GM12878 (cell line): ENCODE results near the gene AGAP1. TPM values are rescaled to one million over a fixed set of nuclear protein-coding genes. Genes with fewer than 3 reads are reported as not detected.

Experiments used
- ATAC-seq: fragments of 200-7000 bp; cut with Tn5 transposase; 3 replicates; pipeline ENCODE4 v1.9.1; 2020; ENCODE audit warnings: mild to moderate bottlenecking, moderate library complexity
- BruUV-seq: library from RNA; stranded (reverse); fragments of 400-500 nt; replicated peaks from 2 replicates; lab custom pipeline; 2021; lab: Mats Ljungman, UMichigan
- CTCF ChIA-PET: fragments of 300-600 bp; sonication (Branson Sonifier 250); formaldehyde crosslinking; extraction: SDS; loops from one replicate; lab custom pipeline; 2021; ENCODE audit warnings: inconsistent platforms; lab: Yijun Ruan, JAX
- POLR2A ChIA-PET: fragments of 350-600 bp; formaldehyde crosslinking; extraction: SDS; loops from one replicate; lab custom pipeline; 2021; ENCODE audit warnings: inconsistent platforms; lab: Charles Lee
- RAD21 ChIA-PET: fragments of 300-600 bp; sonication (Branson Sonifier 250); formaldehyde crosslinking; loops from one replicate; lab custom pipeline; 2023; ENCODE audit warnings: antibody characterized with exemption; ENCODE audit not compliant: unreplicated experiment; lab: Charles Lee
- SMC1A ChIA-PET: fragments of 300-600 bp; sonication (Branson Sonifier 250); formaldehyde crosslinking; loops from one replicate; lab custom pipeline; 2023; ENCODE audit not compliant: unreplicated experiment, uncharacterized antibody; lab: Charles Lee
- DNase-seq: peaks from one replicate; pipeline ENCODE4 v3.0.0-alpha.2; 2011; ENCODE audit warnings: low read depth, low spot score
- FAIRE-seq: peaks from 3 replicates; lab custom pipeline; 2011; peaks lifted over from hg19 to GRCh38; lab: Jason Lieb, UNC
- H2AFZ ChIP-seq: 2 replicates; pipeline ENCODE4 v1.6.0; 2011; ENCODE audit warnings: low read depth, low read length, control low read depth; ENCODE audit not compliant: control insufficient read depth
- H3K27ac ChIP-seq: 2 replicates; pipeline ENCODE4 v1.5.1; 2011; ENCODE audit warnings: control low read depth; ENCODE audit not compliant: control insufficient read depth, insufficient read depth
- H3K27me3 ChIP-seq, 2 experiments: replicated peaks in 1 of 2; 2 replicates each; pipeline versions ENCODE4 v1.6.0 to v1.6.1; 2011; ENCODE audit warnings: low read length in 1 of 2; ENCODE audit not compliant: control insufficient read depth in 2 of 2, insufficient read depth in 2 of 2
- H3K36me3 ChIP-seq, 2 experiments: 2 replicates each; pipeline ENCODE4 v1.5.1; 2011; ENCODE audit warnings: low read length in 1 of 2; ENCODE audit not compliant: control insufficient read depth in 2 of 2, insufficient read depth in 2 of 2
- H3K4me1 ChIP-seq: 2 replicates; pipeline ENCODE4 v1.6.1; 2011; ENCODE audit warnings: mild to moderate bottlenecking, low read length, moderate library complexity, mixed read lengths; ENCODE audit not compliant: control insufficient read depth, insufficient read depth
- H3K4me2 ChIP-seq: 2 replicates; pipeline ENCODE4 v1.6.0; 2011; ENCODE audit warnings: control low read depth; ENCODE audit not compliant: control insufficient read depth, insufficient read depth
- H3K4me3 ChIP-seq: fragments of 200-600 bp; sonication (generic); 2 replicates; pipeline ENCODE4 v1.5.1; 2016
- H3K79me2 ChIP-seq: 2 replicates; pipeline ENCODE4 v1.6.0; 2011; ENCODE audit warnings: low read length; ENCODE audit not compliant: control insufficient read depth, insufficient read depth
- H3K9ac ChIP-seq: 2 replicates; pipeline ENCODE4 v1.8.0; 2011; ENCODE audit warnings: low read length, control low read depth, mixed read lengths; ENCODE audit not compliant: control insufficient read depth, insufficient read depth
- H3K9me3 ChIP-seq: replicated peaks from 3 replicates; pipeline ENCODE4 v1.5.1; 2011; ENCODE audit warnings: mild to moderate bottlenecking, low read length; ENCODE audit not compliant: control insufficient read depth, insufficient read depth
- H4K20me1 ChIP-seq: 2 replicates; pipeline ENCODE4 v1.6.0; 2011; ENCODE audit not compliant: control insufficient read depth, insufficient read depth
- ATF7 ChIP-seq: fragments of 450-650 bp; IDR thresholded peaks from 2 replicates; pipeline ENCODE4 v1.6.1; 2016; ENCODE audit warnings: low read depth, mild to moderate bottlenecking
- FOXM1 ChIP-seq: IDR thresholded peaks from 2 replicates; pipeline ENCODE4 v1.6.1; 2012; ENCODE audit warnings: low read depth, mild to moderate bottlenecking, inconsistent platforms, low read length, moderate library complexity
- KDM1A ChIP-seq: fragments of 200-600 bp; sonication (generic); IDR thresholded peaks from 2 replicates; pipeline ENCODE4 v1.6.1; 2016; ENCODE audit warnings: borderline replicate concordance
- RB1 ChIP-seq: fragments of 450-650 bp; formaldehyde crosslinking; IDR thresholded peaks from 2 replicates; pipeline ENCODE4 v1.6.1; 2017; ENCODE audit warnings: mild to moderate bottlenecking, borderline replicate concordance
- SPI1 ChIP-seq: IDR thresholded peaks from 2 replicates; pipeline ENCODE4 v1.6.1; 2011; ENCODE audit warnings: low read depth, mild to moderate bottlenecking, low read length, moderate library complexity, borderline replicate concordance; ENCODE audit not compliant: insufficient read depth
- ZBTB4 ChIP-seq: fragments of 450-650 bp; formaldehyde crosslinking; IDR thresholded peaks from 2 replicates; pipeline ENCODE4 v1.4.0; 2022; ENCODE audit warnings: mild to moderate bottlenecking, moderate library complexity
- ZNF274 ChIP-seq: IDR thresholded peaks from one replicate; pipeline ENCODE4 v1.8.0; 2011; ENCODE audit not compliant: insufficient read length, insufficient read depth
- ZZZ3 ChIP-seq: IDR thresholded peaks from 2 replicates; pipeline ENCODE4 v1.6.1; 2011; ENCODE audit warnings: low read depth; ENCODE audit not compliant: control insufficient read depth, insufficient read length
- WGBS: methylation state at CpG from one replicate; pipeline ENCODE4 v1.1.6; 2016; ENCODE audit warnings: low lambda C conversion rate; ENCODE audit not compliant: insufficient replicate concordance, insufficient coverage; ENCODE audit errors: missing lambda C conversion rate; 5-methylcytosine and 5-hydroxymethylcytosine counted together
- in situ Hi-C: fragments of 300-500 bp; cut with MboI; formaldehyde crosslinking; loops from 9 replicates; pipeline ENCODE4 v1.14.3; 2018; ENCODE audit warnings: mixed read lengths
- intact Hi-C: fragments of 100-400 bp; cut with micrococcal nuclease; formaldehyde crosslinking; loops from one replicate; pipeline ENCODE4 v1.14.2; 2022; ENCODE audit not compliant: unreplicated experiment
- polyA plus RNA-seq, 11 experiments: library from polyadenylated mRNA; depleted of rRNA in 4 of 11; unstranded in 6 of 11; stranded (reverse) in 5 of 11; fragments of >200 nt; fragmentation: Nextera tagmentation in 4 of 11; fragmentation: Illumina TruSeq in 1 of 11; extraction: Ambion mirVana in 4 of 11; extraction: Trizol in 1 of 11; gene quantifications; 1 replicate in 1 of 11; 2 replicates in 10 of 11; pipeline versions ENCODE4 v1.2.1 to v1.2.3, GENCODE V29; 2011 to 2016; ENCODE audit warnings: inconsistent platforms in 2 of 11, missing spikeins in 2 of 11, low read depth in 1 of 11
- total RNA-seq, 4 experiments: library from RNA; depleted of rRNA in 3 of 4; stranded (reverse); fragments of >200 nt in 3 of 4; fragmentation: Illumina TruSeq in 1 of 4; extraction: Trizol in 1 of 4; gene quantifications; 2 replicates each; pipeline versions ENCODE4 v1.2.1 to v1.2.3, GENCODE V29; 2013 to 2021

The AGAP1 gene
- total and polyA plus RNA-seq, 10 of the 15 experiments (the other 5 are each of a cell fraction or from before 2014, with no cell fraction given), result 0.05 to 0.15 (median 0.06) TPM; not detected in 7

GRCh38 chr2:235723811-235724465, 230.1 kb downstream of the AGAP1 start:
- FAIRE-seq, result no peak
- in situ Hi-C loops (no loop called here), intact Hi-C loops (no loop called here)
- Histone ChIP-seq H2AFZ (no peak overlapping the region), H3K4me3 (no peak overlapping the region), H4K20me1 (no peaks in the 10 kb centered on the region), H3K9me3 (no peaks in the 10 kb centered on the region), H3K27ac (no peak overlapping the region), H3K4me2 (no peak overlapping the region), H3K27me3 (peaks cover 0 to under 1% of the 10 kb centered on the region in 2 experiments; a peak in 2 of 4 replicates), H3K9ac (no peak overlapping the region), H3K79me2 (no peaks in the 10 kb centered on the region), H3K4me1 (no peaks in the 10 kb centered on the region), H3K36me3 (no peaks in the 10 kb centered on the region)
- WGBS, result 26% methylated on average over 14 of the region's 16 CpGs
- ChIA-PET CTCF (interaction anchor here (1.9 kb wide), 1 partner anchor 42 kb away, joined by 6 read pairs; no protein-coding TSS in a partner anchor), RAD21 (no interaction called here), SMC1A (no interaction called here), POLR2A (no interaction called here)
- ATAC-seq, result no peak
- no peak for DNase-seq
- TF ChIP-seq ATF7 (no peak), ZBTB4 (CRISPR knock-in tag) (no peak), KDM1A (no peak), RB1 (no peak), SPI1 (no peak), FOXM1 (no peak), ZNF274 (no peak), ZZZ3 (no peak)
- BruUV-seq, result no TSS peak
